GM10248 (cell line): ENCODE data around the gene DOCK9.

Experiments used
- CTCF ChIA-PET: fragments of 300-600 bp; sonication (Branson Sonifier 250); formaldehyde crosslinking; extraction: SDS; loops from one replicate; lab custom pipeline; 2021; ENCODE audit warnings: antibody characterized with exemption; lab: Yijun Ruan, JAX
- POLR2A ChIA-PET: fragments of 350-650 bp; sonication (Branson Sonifier 250); formaldehyde crosslinking; extraction: SDS; loops from one replicate; lab custom pipeline; 2020; ENCODE audit warnings: antibody characterized with exemption; lab: Yijun Ruan, JAX
- DNase-seq: peaks from one replicate; pipeline ENCODE4 v3.0.0; 2012; ENCODE audit errors: extremely low spot score
- TF ChIP-seq, protein P1 (sequence below): IDR thresholded peaks from 2 replicates; pipeline ENCODE4 v1.5.1; 2012; ENCODE audit warnings: mild to moderate bottlenecking, low read depth; ENCODE audit errors: extremely low read depth, missing control alignments, control extremely low read depth

Gene DOCK9

DNA sequence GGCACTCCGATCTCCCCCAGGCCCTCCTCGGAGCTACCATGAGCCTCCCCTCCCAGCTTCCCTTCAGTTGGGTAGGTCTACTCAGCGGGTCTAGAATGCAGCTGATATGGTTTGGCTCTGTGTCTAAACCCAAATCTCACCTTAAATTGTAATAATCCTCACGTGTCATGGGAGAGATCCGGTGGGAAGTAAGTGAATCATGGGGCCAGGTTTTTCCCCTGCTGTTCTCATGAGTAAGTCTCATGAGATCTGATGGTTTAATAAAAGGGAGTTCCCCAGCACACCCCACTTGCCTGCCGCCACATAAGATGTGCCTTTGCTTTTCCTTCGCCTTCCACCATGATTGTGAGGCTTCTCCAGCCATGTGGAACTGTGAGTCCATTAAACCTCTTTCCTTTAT, 14.5 kb upstream of the DOCK9 start:
- CTCF ChIA-PET = interaction anchor here (1.3 kb wide), 1 partner anchor 31 kb away, joined by 3 read pairs; no protein-coding TSS in a partner anchor
- POLR2A ChIA-PET = no interaction called here
- DNase-seq = no peak
- TF ChIP-seq, protein P1, sequence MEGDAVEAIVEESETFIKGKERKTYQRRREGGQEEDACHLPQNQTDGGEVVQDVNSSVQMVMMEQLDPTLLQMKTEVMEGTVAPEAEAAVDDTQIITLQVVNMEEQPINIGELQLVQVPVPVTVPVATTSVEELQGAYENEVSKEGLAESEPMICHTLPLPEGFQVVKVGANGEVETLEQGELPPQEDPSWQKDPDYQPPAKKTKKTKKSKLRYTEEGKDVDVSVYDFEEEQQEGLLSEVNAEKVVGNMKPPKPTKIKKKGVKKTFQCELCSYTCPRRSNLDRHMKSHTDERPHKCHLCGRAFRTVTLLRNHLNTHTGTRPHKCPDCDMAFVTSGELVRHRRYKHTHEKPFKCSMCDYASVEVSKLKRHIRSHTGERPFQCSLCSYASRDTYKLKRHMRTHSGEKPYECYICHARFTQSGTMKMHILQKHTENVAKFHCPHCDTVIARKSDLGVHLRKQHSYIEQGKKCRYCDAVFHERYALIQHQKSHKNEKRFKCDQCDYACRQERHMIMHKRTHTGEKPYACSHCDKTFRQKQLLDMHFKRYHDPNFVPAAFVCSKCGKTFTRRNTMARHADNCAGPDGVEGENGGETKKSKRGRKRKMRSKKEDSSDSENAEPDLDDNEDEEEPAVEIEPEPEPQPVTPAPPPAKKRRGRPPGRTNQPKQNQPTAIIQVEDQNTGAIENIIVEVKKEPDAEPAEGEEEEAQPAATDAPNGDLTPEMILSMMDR = no peak

GRCh38 chr13:98990701-98991100, 12.8 kb upstream of the DOCK9 start:
- POLR2A ChIA-PET = no interaction called here
- TF ChIP-seq, protein P1 = no peak
- CTCF ChIA-PET = no interaction called here
- DNase-seq = no peak

GRCh38 chr13:98989469-98990235, 11.8 kb upstream of the DOCK9 start:
- DNase-seq = no peak
- TF ChIP-seq, protein P1 = no peak
- ChIA-PET POLR2A (no interaction called here), CTCF (no interaction called here)

DNA sequence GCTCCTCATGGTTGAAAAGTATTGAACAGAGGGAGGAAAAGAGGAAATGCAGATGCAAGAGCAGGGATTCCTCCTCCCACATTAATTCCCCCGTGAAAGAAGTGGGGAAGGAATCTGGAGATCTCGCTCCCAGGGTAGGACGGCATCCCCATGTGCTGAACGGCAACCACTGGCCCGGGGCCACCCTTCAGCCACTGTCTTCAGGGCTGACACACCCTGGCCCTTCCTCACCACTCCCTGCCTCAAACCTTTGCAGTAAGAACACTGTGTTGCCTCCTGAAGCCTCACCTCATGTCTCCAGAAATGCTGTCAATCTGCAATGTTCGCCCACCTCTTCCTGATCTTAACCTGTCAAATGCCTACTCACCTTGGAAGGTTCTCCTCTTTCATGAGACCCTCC, 10.9 kb upstream of the DOCK9 start:
- POLR2A ChIA-PET = no interaction called here

GRCh38 chr13:98988277-98988676, 10.4 kb upstream of the DOCK9 start:
- DNase-seq = no peak
- TF ChIP-seq, protein P1 = no peak
- ChIA-PET POLR2A (no interaction called here), CTCF (interaction anchor here (0.7 to 1.2 kb wide), 2 partner anchors 8 to 118 kb away, joined by 3 read pairs; no protein-coding TSS in a partner anchor)

More for the DNA sequence above, 10.9 kb upstream of the DOCK9 start:
- CTCF ChIA-PET = interaction anchor here (0.7 to 1.2 kb wide), 2 partner anchors 8 to 119 kb away, joined by 3 read pairs; no protein-coding TSS in a partner anchor
- no peak for DNase-seq
- TF ChIP-seq, protein P1 = no peak

DNA sequence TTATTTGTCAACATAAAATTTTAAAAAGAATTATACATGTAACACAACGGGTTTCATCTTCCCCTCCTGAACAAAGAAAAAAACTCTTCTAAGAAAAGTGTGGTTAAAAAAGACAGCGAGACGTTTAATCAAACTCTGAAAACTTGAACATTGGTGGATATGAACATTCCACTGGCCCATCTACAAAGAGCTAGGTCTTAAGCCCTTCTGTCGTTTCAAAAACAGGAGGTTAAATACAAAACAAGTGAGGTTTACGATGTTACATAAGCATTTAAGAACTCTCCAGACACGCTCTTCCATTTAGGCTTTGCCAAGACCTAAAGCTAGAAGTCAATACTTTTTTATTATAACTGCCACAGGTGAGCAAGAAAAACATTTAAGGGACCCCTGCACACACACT, 9.4 kb upstream of the DOCK9 start:
- no peak for DNase-seq
- TF ChIP-seq, protein P1 = no peak
- POLR2A ChIA-PET = no interaction called here
- CTCF ChIA-PET = no interaction called here
